CD4-positive, alpha-beta T cell treated with Interleukin-10 for 1 hour (primary cell): ENCODE measurements around the gene CENPX.

Experiments
- DNase-seq: peaks from one replicate; pipeline ENCODE4 v3.0.0-alpha.2; 2020

The CENPX gene

GRCh38 chr17:82055023-82055964, 32.6 kb upstream of the CENPX start:
- DNase-seq: no peak

GRCh38 chr17:82054351-82055022, 31.8 kb upstream of the CENPX start:
- no peak for DNase-seq

GRCh38 chr17:82053556-82054263, 31.0 kb upstream of the CENPX start:
- no peak for DNase-seq

- DNase-seq: no peak
Observed at GRCh38 chr17:82053130-82053529, 30.5 kb upstream of the CENPX start.

DNA sequence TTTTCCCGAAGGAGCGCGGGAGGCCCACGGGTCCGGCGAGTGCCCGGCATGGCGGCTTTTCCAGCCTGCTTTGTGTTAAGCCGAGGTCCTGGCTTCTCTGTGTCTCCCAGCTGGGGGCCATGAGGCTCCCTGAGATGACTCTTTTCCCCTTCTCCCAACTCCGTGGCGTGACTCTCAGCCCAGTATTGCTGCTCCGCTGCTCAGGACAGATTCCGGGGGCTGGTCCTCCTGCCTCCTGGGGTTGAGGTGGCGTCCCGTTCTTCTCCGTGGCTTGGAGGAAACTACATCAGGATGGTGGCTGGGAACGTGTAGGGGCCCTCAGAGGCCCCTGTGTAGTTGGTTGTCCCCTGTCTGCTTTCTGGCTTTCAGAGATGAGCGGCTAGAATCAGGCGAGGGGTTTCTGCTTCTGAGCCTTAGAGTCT, 30.0 kb upstream of the CENPX start:
- DNase-seq: no peak

- peak; percentile 80 for DNase-seq
Observed at GRCh38 chr17:82051776-82052637, 29.3 kb upstream of the CENPX start, which contains the start of the genes GPS1 and RFNG. TSS of gene GPS1 (plus strand) at chr17:82051898. CDS start at chr17:82051932, 34 bp downstream. TSS of gene RFNG (minus strand) at chr17:82051811. CDS start at chr17:82051766, 45 bp downstream.

GRCh38 chr17:82050761-82051641, 28.3 kb upstream of the CENPX start:
- DNase-seq: no peak

DNA sequence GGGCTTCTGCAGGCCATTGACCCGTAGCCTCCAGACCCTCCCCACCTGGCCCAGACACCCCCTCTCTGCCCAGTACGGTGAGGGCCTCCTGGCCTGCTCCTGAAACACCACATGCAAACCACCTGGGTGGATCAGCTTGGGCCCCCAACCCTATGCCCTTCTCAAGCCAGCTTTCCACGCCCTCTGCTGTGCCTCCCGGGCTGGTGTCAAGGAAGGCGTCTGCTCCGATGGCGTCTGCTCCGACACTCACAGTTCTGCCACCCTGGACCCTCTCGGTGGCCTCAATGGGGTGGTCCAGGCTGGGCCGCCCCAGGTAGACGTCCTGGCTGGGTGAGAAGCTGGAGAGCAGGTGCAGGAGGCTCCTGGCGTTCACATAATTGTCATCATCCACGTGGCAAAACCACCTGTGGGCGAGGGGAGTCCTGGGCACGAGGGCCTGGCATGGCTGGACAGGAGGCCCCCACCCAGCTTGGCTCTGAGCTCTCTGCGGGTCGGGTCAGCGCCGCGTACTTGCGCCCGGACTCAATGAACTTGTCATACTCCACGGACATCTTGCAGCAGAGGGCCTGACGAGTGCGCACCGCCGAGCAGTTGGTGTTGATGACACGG, 27.6 kb upstream of the CENPX start:
- no peak for DNase-seq

DNA sequence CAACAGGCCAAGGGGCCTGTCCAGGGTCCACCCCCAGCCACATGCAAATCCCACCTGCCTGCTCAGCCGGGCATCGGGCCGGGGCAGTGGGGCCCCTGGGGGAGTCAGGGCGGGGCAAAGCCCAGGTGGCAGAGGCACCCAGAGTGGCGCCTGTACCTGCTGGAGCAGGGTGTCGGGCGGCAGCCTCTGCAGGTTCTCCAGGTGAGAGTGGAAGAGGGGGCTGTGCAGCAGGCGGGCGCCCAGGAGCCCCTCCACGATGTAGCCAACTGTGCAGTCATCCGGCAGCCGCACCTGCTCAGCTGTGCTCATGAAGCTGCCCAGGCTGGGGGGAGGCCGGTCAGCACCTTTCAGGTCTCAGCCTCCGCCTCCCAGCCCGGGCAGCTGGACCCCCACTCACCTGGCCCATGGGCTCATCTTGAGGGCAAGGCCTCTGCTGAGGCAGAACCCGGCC, 26.9 kb upstream of the CENPX start:
- no peak for DNase-seq

- no peak for DNase-seq
Observed at GRCh38 chr17:82049106-82049505, 26.4 kb upstream of the CENPX start.

GRCh38 chr17:82048571-82048971, 25.9 kb upstream of the CENPX start:
- DNase-seq: no peak

DNA sequence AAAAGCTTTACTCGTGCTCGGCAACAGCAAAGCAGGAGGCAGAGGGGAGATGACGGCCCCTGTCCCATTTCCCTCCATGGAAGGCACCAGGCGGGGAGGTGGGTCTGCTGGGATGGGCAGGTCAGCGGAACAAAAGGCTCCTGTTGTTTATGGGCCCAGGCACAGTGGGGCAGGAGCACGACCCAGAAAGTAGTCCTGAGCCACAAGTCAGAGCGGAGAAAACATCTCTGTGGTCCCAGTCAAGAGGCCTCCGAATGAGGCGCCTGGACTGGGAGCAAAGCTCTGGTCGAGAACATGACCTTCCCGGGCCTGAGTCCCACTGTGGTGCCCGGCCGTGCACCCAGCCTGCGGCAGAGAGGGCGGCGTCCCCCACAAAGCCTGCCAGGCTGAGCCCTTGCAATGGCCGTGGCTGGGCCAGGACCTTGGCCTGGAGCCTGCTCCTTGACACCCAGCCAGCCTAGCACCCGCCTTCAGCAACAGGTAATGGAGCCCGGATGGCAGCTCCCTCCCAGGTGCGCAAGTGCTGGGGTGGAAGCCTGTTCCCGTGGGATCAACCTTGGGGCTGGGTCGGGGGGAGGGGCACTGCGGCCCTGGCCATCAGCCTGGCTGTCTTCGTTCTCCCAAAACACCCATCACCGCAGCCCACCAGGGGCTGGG, 25.4 kb upstream of the CENPX start:
- DNase-seq: no peak

DNA sequence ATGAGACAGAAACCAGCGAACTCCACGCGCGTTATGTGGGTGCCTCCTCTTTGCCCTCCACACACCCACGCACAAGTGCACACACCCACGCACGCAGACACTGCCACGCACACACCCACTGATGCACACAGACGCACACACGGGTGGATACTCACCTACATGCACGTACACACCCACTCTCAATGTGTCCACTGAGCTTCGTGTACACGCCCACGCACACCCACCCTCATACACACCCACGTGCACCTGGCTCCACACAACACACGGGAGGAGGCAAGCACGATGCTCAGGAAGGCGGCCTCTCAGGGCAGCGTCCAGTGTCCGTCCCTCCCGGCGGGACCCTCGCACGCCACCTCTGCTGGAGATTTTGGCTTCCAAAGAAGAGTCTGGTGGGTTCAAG, 24.7 kb upstream of the CENPX start:
- no peak for DNase-seq

GRCh38 chr17:82046903-82047302, 24.2 kb upstream of the CENPX start:
- DNase-seq: no peak

DNA sequence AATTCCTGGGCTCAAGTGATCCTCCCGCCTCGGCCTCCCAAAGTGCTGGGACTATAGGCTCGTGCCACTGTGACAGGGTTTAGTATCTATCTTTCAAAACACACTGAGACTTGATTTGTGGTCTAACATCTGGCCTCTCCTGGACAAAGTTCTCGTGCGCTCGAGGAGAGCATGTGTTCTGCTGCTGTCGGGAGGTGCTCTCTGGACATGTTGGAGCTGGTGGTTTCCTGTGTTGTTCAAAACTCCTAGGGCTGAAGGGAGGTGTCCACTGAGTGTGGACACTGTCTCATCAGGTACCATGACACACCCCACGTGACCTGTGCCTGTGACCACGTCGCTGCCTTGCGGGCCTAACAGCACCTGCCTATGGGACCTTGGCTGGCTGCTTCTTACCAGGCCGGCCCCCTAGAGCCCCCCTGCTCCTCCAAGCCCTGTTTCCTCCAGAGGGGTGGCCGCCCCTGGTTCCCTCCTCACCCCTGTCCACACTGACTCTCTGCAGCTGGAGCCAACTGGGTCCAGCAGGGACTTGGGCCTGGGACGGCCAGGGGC, 23.3 kb upstream of the CENPX start:
- DNase-seq: no peak

DNA sequence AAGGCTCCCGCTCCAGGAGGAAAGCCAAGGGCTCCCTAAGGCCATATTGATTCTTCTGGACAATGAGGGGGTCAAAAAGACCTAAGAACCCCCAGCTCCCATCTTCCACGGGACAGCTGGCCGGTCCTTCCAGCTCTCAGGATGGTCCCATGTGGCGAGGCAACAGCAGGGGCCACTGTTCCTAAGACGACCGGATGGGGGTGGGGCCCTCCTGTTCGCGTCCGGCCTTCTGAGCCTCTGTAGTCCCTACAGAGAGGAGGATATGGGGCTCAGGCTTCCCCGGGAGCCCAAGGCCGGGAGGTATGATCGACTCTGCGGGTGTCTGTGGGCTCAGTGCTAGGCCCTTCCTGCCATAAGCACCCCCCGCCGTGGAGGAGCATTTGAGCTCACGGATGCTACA, 20.8 kb upstream of the CENPX start:
- no peak for DNase-seq

DNA sequence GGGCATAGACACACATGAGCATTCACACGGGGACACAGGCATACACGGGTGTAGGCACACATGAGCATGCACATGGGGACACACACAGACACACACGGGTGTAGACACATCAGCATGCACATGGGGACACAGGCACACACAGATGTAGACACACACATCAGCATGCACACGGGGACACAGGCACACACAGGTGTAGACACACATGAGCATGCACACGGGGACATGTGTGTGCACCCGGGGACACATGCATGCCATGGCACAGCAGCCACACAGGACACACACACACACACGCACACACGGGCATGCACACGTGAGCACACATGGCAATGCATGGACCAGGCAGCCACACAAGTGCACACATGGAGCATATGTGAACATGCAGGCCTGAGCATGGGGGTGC, 20.0 kb upstream of the CENPX start:
- no peak for DNase-seq

DNA sequence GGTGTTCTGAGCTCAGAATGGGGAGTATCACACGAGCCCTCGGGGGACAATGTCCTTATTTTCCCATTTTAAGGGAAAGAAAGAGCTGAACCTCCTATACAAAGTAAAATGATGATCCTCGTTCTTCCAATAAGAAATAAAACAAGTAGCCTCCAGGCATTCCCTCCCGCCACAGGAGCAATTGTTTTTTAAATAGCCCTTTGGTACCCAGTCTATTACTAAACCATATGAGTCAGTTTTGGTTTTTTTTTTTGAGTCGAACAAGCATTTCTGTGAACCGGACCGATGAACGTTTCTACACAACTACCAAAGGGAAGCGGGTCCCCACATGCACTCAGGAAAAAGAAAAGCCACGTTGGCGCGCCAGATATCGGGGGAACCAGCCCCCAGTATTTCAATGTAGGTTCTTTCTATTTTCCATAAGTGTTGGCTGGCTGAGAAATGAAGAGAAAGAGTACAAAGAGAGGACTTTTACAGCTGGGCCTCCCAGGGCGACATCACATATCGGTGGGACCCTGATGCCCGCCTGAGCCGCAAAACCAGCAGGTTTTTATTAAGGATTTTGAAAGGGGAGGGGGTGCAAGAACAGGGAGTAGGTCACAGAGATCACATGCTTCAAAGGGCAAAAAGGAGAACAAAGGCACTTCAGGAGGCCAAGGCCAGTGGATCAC, 18.6 kb upstream of the CENPX start:
- DNase-seq: no peak

- DNase-seq: no peak
Observed at GRCh38 chr17:82039695-82040299, 17.1 kb upstream of the CENPX start.
